Measurements from ENCODE around the gene DYNLT4. TPM values are rescaled to one million over a fixed set of nuclear protein-coding genes. Genes with fewer than 3 reads are reported as not detected.
A peak's percentile ranks its signal among the peaks of the same experiment; 100 is the strongest.

Gene DYNLT4

Small RNA genes lying within 50 kb of the gene (small RNA-seq; reads per million reads assigned to genes)
- gene AL136380.1 (not detected), gene SNORD38A (2,627 reads per million, percentile 100 among the genes with 10 or more reads in this experiment), gene SNORD38B (not detected), gene SNORD46 (34.4 reads per million, percentile 95 among the genes with 10 or more reads in this experiment), gene SNORD55 (not detected)

All from skeletal muscle satellite cell (primary cell).